IPS-18a (cell line): ENCODE results near the gene LRP1B.

Experiments
- H3K27ac ChIP-seq: one replicate; pipeline ENCODE4 v1.5.1; 2013; ENCODE audit warnings: low read length
- H3K27me3 ChIP-seq: one replicate; pipeline ENCODE4 v1.6.1; 2013; ENCODE audit warnings: mild to moderate bottlenecking, low read length; ENCODE audit not compliant: control insufficient read depth, insufficient read depth
- H3K36me3 ChIP-seq: one replicate; pipeline ENCODE4 v1.6.1; 2013; ENCODE audit warnings: low read depth, low read length; ENCODE audit not compliant: control insufficient read depth
- H3K4me1 ChIP-seq: one replicate; pipeline ENCODE4 v1.6.1; 2013; ENCODE audit warnings: low read depth, low read length; ENCODE audit not compliant: control insufficient read depth
- H3K4me3 ChIP-seq: one replicate; pipeline ENCODE4 v1.5.1; 2013; ENCODE audit warnings: low read length
- H3K9ac ChIP-seq: one replicate; pipeline ENCODE4 v1.6.1; 2013; ENCODE audit warnings: mild to moderate bottlenecking, low read length, moderate library complexity
- H3K9me3 ChIP-seq: one replicate; pipeline ENCODE4 v1.6.1; 2013; ENCODE audit warnings: low read depth, low read length; ENCODE audit not compliant: control insufficient read depth

The LRP1B gene

DNA sequence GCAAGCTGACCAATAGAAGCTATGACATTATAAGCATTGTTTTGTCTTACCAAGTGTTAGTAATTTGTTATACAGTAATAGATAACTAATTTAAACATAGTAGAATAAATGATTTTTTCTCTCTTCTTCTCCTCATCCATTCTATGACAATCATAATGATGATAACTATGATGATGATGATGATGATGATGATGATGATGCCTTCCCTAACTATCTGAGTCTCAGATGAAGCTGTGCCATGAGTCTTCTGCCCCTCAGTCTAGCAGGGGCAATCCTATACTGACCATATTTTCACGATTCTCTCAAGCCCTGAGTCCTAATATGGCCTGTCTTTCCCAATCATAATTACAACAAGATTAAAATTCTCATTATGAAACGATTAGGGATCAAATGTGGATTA, 1369.0 kb downstream of the LRP1B start:
- H3K4me3 ChIP-seq, result no peak overlapping the region
- H3K27ac ChIP-seq, result no peak overlapping the region
- peaks cover 3% of the 10 kb centered on the region for H3K9me3 ChIP-seq
- H3K27me3 ChIP-seq, result no peaks in the 10 kb centered on the region
- H3K4me1 ChIP-seq, result no peaks in the 10 kb centered on the region
- H3K36me3 ChIP-seq, result no peaks in the 10 kb centered on the region
- H3K9ac ChIP-seq, result no peak overlapping the region

DNA sequence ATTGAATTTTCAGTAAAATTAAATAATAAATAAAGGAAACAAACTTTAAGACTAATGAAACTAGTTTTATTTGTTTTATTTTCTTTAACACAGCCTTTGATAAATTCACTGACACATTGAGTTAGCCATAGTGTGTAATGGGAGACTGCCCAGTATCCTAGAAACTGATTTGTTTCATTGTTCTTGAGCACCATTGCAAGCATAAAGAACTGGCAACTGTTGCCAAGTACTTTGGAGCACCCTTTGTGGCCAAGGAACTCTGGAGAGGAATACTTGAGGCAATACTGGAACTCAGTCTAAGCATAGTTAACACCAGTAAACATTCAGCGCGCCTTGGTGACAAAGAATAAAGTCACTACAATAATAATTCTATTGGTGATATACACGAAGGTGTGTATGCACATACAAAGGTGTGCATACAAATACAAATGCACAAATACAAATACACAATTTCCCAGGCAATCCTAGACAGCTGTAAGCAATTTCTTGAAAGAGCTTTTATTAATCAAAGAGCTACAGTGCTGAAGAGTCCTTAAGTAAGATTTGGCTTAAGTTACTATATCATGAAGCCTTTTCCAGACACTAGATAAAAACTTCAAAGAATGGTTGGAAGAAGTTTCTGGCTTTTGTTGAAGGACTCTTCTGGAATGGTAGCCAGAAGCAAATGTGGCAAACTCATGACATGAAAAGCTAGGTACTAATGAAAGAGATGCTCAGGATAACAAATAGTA, 1371.2 kb downstream of the LRP1B start:
- no peaks in the 10 kb centered on the region for H3K27me3 ChIP-seq
- no peaks in the 10 kb centered on the region for H3K4me1 ChIP-seq
- H3K9me3 ChIP-seq, result peaks cover 3% of the 10 kb centered on the region
- H3K4me3 ChIP-seq, result no peak overlapping the region
- H3K9ac ChIP-seq, result no peak overlapping the region
- H3K36me3 ChIP-seq, result no peaks in the 10 kb centered on the region
- H3K27ac ChIP-seq, result no peak overlapping the region

DNA sequence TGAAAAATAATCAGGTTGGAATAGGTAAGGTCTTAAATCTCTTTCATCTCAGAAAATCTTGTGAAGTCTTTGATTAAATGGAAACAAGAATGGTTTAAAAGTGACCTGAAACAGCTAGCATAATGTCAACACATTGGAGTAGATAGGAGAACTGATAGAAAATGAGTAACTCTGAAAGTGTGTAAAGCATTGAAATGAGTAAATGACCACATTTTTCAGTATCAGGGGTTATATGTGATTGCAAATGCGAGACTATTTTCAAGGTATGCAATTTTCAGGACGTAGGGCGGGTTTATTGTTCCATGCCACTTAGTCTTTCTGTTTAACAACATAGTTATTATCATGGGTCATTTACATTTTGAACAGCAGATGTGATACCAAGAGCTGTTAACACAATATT, 1383.2 kb downstream of the LRP1B start:
- Histone ChIP-seq H3K9ac (no peak overlapping the region), H3K4me1 (peaks cover 5% of the 10 kb centered on the region), H3K4me3 (no peak overlapping the region), H3K9me3 (no peaks in the 10 kb centered on the region), H3K27me3 (no peaks in the 10 kb centered on the region), H3K27ac (no peak overlapping the region), H3K36me3 (no peaks in the 10 kb centered on the region)

DNA sequence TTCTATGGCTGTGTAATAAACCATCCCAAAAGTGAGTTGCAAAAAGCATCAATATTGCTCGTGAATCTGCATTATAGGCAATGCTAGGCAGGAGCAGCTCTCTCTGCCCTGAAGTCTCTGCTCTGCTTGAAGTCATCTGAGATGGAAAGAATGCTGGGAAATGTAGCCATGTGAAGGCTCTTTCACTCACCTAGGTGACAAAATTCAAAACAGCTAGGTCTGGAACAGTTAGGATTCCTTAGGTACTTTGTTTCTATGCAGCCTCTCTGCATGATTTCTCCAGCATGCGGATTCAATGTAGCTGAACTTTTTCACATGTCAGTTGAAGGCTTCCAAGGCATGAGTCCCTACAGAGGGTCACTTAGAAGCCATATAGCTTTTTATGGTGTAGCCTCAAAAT, 1383.7 kb downstream of the LRP1B start:
- no peak overlapping the region for H3K4me3 ChIP-seq
- no peaks in the 10 kb centered on the region for H3K27me3 ChIP-seq
- H3K36me3 ChIP-seq, result no peaks in the 10 kb centered on the region
- H3K9ac ChIP-seq, result no peak overlapping the region
- no peak overlapping the region for H3K27ac ChIP-seq
- peaks cover 5% of the 10 kb centered on the region for H3K4me1 ChIP-seq
- no peaks in the 10 kb centered on the region for H3K9me3 ChIP-seq

DNA sequence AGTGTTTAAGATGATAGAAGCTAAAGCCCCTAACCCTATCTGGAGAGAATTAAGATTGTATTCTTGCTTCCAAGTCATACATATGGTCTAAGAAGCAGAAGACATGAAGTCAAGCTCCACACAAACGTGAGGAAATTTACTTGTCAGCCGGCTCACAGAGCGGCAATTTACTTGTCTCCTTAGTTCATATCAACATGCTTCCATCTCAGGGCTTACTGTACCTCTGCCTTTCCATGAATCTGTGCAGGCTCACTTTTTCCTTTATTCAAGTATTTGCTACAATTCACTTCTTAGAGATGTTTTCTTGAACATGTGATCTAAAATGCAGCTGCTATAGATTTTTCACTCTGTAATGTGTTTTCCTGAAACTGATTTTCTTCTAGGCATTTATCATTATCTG, 1386.4 kb downstream of the LRP1B start:
- Histone ChIP-seq H3K4me3 (no peak overlapping the region), H3K9me3 (no peaks in the 10 kb centered on the region), H3K9ac (no peak overlapping the region), H3K27me3 (no peaks in the 10 kb centered on the region), H3K4me1 (peaks cover 5% of the 10 kb centered on the region), H3K36me3 (no peaks in the 10 kb centered on the region), H3K27ac (no peak overlapping the region)

DNA sequence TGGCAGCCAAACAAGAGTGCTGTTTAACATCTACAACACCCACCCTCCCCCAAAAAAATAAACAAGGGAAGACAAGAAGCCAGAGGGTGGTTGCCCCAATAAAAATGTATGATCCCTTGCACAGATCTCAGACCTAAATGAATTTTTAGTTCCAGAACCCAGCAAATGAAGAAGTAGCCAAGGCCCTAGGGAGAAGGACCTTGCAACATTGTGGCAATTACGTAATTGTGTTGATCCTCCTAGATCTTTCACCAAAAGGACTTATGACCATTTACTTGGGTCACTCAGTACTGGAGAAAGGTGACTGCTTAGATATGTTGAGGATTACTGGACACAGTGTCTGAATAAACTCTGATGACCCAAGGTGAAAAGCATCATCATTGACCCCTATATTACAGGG, 1393.8 kb downstream of the LRP1B start:
- H3K4me3 ChIP-seq, result no peak overlapping the region
- no peaks in the 10 kb centered on the region for H3K27me3 ChIP-seq
- no peaks in the 10 kb centered on the region for H3K9me3 ChIP-seq
- H3K27ac ChIP-seq, result no peak overlapping the region
- H3K36me3 ChIP-seq, result no peaks in the 10 kb centered on the region
- H3K9ac ChIP-seq, result no peak overlapping the region
- no peaks in the 10 kb centered on the region for H3K4me1 ChIP-seq

DNA sequence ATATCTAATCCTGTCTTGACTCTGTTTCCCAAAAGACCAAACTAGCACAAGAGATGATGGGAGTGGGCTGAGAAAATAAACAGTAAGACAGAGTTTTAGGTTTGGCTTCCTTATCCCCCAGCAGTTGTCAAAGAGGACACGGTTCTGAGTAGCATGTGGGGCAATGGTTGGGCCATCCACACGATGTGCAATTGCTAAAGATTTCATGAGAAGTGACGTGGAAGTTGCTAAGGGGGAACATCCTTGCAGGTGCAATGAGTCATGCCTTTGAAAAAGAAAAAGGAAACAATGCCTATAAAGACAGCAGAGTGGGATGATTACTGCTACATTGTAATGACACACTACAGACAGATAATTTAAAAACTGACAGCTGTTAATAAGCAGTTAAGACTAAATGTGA, 1395.8 kb downstream of the LRP1B start:
- Histone ChIP-seq H3K27ac (no peak overlapping the region), H3K9me3 (no peaks in the 10 kb centered on the region), H3K27me3 (no peaks in the 10 kb centered on the region), H3K4me3 (no peak overlapping the region), H3K36me3 (no peaks in the 10 kb centered on the region), H3K9ac (no peak overlapping the region), H3K4me1 (no peaks in the 10 kb centered on the region)

DNA sequence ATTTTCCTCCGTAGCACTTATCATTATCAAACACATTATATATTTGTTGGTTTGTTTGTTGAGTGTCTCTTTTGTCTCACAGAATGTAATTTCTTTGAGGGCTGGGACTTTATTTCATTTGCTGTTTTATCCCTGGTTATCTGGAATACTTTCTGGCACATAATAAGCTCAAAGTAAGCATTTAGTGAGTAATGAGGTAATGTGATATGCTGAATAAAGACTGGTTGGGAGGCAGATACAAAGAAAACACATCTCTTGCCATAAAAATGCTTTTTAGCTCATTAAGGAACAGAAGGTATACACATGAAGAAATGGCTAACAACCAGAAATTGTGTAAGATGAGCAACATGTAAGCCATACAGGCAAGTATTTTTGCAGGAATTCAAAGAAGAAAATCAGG, 1411.8 kb downstream of the LRP1B start:
- H3K4me3 ChIP-seq, result no peak overlapping the region
- no peaks in the 10 kb centered on the region for H3K4me1 ChIP-seq
- H3K9ac ChIP-seq, result no peak overlapping the region
- no peaks in the 10 kb centered on the region for H3K36me3 ChIP-seq
- no peaks in the 10 kb centered on the region for H3K27me3 ChIP-seq
- H3K27ac ChIP-seq, result no peak overlapping the region
- H3K9me3 ChIP-seq, result no peaks in the 10 kb centered on the region

DNA sequence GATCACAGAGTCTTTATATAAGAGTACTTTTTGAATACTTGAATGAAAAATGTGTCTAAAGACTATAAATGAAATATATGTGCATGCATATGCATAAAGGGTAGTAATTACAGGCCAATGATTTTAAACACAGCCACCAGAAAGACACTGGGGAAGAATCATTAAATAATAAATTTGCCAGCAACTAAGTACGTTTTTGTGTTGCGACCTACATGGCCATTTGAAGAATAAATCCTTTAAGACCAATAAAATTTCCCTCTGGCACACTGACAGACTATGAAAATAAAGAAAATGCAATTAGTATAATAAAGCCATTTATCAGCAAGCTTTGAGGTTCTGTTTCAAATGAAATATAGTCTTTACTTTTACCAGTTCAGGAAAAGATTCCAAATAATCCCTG, 1413.3 kb downstream of the LRP1B start:
- no peaks in the 10 kb centered on the region for H3K4me1 ChIP-seq
- no peaks in the 10 kb centered on the region for H3K9me3 ChIP-seq
- no peak overlapping the region for H3K9ac ChIP-seq
- H3K36me3 ChIP-seq, result no peaks in the 10 kb centered on the region
- H3K27me3 ChIP-seq, result no peaks in the 10 kb centered on the region
- no peak overlapping the region for H3K4me3 ChIP-seq
- no peak overlapping the region for H3K27ac ChIP-seq

DNA sequence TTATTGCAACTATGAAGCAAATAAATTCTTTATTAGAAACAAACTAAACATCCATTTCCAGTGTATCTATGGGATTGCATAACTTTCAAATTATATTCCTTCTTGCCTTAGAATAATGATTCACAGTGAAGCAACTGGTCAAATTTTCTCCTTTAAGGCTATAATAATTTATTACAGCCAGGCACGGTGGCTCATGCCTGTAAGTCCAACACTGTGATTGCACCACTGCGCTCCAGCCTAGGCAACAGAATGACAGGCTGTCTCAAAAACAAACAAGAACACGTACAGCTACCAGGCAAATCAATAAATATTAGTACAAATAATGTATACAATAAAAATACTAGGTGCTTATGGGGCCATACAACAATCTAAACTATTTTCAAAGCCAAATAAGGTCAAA, 1416.2 kb downstream of the LRP1B start:
- no peak overlapping the region for H3K4me3 ChIP-seq
- no peak overlapping the region for H3K9ac ChIP-seq
- no peaks in the 10 kb centered on the region for H3K4me1 ChIP-seq
- no peaks in the 10 kb centered on the region for H3K36me3 ChIP-seq
- no peak overlapping the region for H3K27ac ChIP-seq
- no peaks in the 10 kb centered on the region for H3K9me3 ChIP-seq
- no peaks in the 10 kb centered on the region for H3K27me3 ChIP-seq

DNA sequence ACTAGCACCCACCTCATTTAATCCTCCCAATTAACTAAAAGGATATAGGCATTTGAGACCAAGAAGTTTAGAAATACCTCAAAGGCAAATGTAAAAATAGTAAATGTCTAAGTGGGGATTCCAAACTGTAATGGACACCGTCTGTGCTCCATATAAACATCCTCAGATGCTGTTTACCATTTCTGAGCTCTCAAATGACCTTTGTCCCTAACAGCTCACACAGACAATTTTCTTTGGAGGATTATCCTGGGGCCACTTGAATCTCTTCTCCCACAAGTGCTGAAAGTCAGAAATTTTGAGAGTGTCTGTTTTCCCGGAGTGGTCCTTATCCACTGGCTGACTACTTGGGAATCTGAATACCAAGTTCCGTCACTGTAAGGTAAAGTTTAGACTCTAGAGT, 1418.9 kb downstream of the LRP1B start:
- H3K27me3 ChIP-seq, result no peaks in the 10 kb centered on the region

DNA sequence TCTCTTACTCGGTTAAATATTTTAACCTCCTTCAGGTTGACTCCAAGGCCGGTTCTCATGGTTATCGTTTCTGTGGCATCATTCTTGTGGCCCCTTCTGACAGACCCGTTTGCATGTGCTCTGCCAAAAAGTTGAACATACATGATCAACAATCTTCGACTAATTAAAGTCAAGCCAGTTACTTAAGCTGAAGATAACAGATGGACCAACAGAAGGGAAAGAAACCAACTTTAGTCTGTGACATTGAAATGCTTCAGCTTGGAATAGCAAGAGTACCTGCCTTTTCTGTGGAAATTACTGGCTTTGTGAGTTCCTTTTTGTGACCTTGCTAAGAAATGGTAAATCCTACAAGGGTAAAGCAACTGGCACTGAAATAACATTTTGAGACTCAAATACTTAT, 1429.1 kb downstream of the LRP1B start:
- Histone ChIP-seq H3K27me3 (no peaks in the 10 kb centered on the region), H3K4me1 (no peaks in the 10 kb centered on the region), H3K27ac (no peak overlapping the region), H3K36me3 (no peaks in the 10 kb centered on the region), H3K4me3 (no peak overlapping the region), H3K9me3 (no peaks in the 10 kb centered on the region), H3K9ac (no peak overlapping the region)

More for the DNA sequence above, 1418.9 kb downstream of the LRP1B start:
- Histone ChIP-seq H3K36me3 (no peaks in the 10 kb centered on the region), H3K9me3 (no peaks in the 10 kb centered on the region), H3K9ac (no peak overlapping the region), H3K27ac (no peak overlapping the region), H3K4me3 (no peak overlapping the region), H3K4me1 (no peaks in the 10 kb centered on the region)
